Epithelial cell of proximal tubule (primary cell): ENCODE measurements around the gene FAM89A. TPM values are rescaled to one million over a fixed set of nuclear protein-coding genes. Genes with fewer than 3 reads are reported as not detected.

ENCODE experiments used
- DNase-seq: peaks from one replicate; pipeline ENCODE4 v3.0.0-alpha.2; 2011; ENCODE audit warnings: low read depth
- H3K4me3 ChIP-seq: 2 replicates; pipeline ENCODE4 v1.5.1; 2011; ENCODE audit warnings: low read depth, mild to moderate bottlenecking, low read length
- CTCF ChIP-seq: conservative IDR thresholded peaks from 2 replicates; pipeline ENCODE4 v1.5.1; 2012; ENCODE audit warnings: low read depth, mild to moderate bottlenecking, low read length
- total RNA-seq: library from RNA; depleted of rRNA; stranded (reverse); fragments of >200 nt; gene quantifications from 2 replicates; pipeline ENCODE4 v1.2.3, GENCODE V29; 2015

Gene FAM89A
- total RNA-seq, 1 donor from 2014 or later, result 2.7 TPM

- no peak overlapping the region for H3K4me3 ChIP-seq
- no peak for TF ChIP-seq CTCF
Measured at GRCh38 chr1:230975636-230976035, 64.4 kb downstream of the FAM89A start.

GRCh38 chr1:230972855-230973271 is 67.2 kb downstream of the FAM89A start:
- no peak for TF ChIP-seq CTCF
- no peak overlapping the region for H3K4me3 ChIP-seq
- DNase-seq, result no peak

More at GRCh38 chr1:230975636-230976035, 64.4 kb downstream of the FAM89A start:
- no peak for DNase-seq

GRCh38 chr1:230971771-230972170 is 68.3 kb downstream of the FAM89A start:
- no peak for TF ChIP-seq CTCF
- no peak for DNase-seq
- no peak overlapping the region for H3K4me3 ChIP-seq

- no peak overlapping the region for H3K4me3 ChIP-seq
- TF ChIP-seq CTCF, result no peak
- DNase-seq, result no peak
Measured at GRCh38 chr1:230970432-230970831, 69.6 kb downstream of the FAM89A start.

Other genes starting within 250 kb of the FAM89A start
- 43.7 and 54.5 TPM in 2 replicates for gene C1orf198, start 171.7 kb downstream of the FAM89A start, total RNA-seq
- 8.5 and 12.2 TPM in 2 replicates for gene TTC13, start 61.4 kb downstream of the FAM89A start, total RNA-seq
- 6.7 and 16.0 TPM in 2 replicates for gene ARV1, start 61.2 kb downstream of the FAM89A start, total RNA-seq
- gene TRIM67, start 121.8 kb upstream of the FAM89A start, total RNA-seq, result not detected in 2 replicates
- 35.5 and 46.3 TPM in 2 replicates for gene GNPAT, start 201.0 kb upstream of the FAM89A start, total RNA-seq